WERI-Rb-1 (cell line): ENCODE measurements around the gene ENPP6.

Experiments used
- DNase-seq: peaks from one replicate; pipeline ENCODE4 v3.0.0-alpha.2; 2020
- H3K27ac ChIP-seq: fragments of 250-450 bp; sonication (Bioruptor Pico); 2 replicates; pipeline ENCODE4 v1.5.1; 2020; ENCODE audit warnings: mild to moderate bottlenecking, moderate library complexity
- H3K27me3 ChIP-seq: fragments of 250-450 bp; sonication (Bioruptor Pico); 2 replicates; pipeline ENCODE4 v1.5.1; 2021; ENCODE audit warnings: mild to moderate bottlenecking, low read depth, moderate library complexity; ENCODE audit not compliant: insufficient read depth, severe bottlenecking
- H3K36me3 ChIP-seq: fragments of 250-450 bp; sonication (Bioruptor Pico); 2 replicates; pipeline ENCODE4 v1.5.1; 2020; ENCODE audit warnings: mild to moderate bottlenecking, moderate library complexity
- H3K4me3 ChIP-seq: 2 replicates; pipeline ENCODE4 v1.5.1; 2011; ENCODE audit warnings: low read depth, mild to moderate bottlenecking, control low read depth, low read length
- H3K9me3 ChIP-seq: fragments of 250-450 bp; sonication (Bioruptor Pico); 2 replicates; pipeline ENCODE4 v1.5.1; 2021; ENCODE audit warnings: mild to moderate bottlenecking, moderate library complexity; ENCODE audit not compliant: severe bottlenecking
- CTCF ChIP-seq: IDR thresholded peaks from 2 replicates; pipeline ENCODE4 v1.5.1; 2011; ENCODE audit warnings: low read depth, mild to moderate bottlenecking, control low read depth, inconsistent platforms, low read length

ENPP6 gene

DNA sequence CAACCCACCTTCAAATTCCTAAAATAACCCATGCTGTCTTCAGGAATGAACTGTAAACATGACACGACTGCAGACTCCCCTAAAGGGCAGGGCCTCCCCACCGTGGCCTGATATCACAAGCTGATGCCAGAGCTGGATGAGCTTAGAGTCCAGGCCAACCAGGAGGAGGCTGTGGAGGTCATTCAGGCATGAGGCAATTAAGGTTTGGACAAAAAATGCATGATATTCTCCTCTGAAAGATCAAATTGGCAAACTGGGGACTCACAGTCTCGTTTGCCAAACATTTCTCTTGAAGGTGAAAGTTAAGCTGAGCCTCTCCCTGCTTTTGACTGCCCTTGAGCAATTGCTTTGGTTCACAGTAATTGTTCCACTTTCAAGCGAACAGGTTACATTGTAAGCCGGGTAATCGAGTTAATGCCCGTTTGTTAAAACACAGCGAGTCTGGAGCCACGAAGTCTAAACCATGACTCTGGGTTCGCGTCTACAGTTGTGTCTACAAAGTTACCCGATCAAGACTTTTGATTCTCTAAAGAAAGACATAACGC lies 105.6 kb downstream of the ENPP6 start:
- H3K9me3 ChIP-seq, result peaks cover 2% of the 10 kb centered on the region
- no peak overlapping the region for H3K27ac ChIP-seq
- H3K27me3 ChIP-seq, result no peaks in the 10 kb centered on the region
- DNase-seq, result no peak
- H3K36me3 ChIP-seq, result no peaks in the 10 kb centered on the region
- no peak for TF ChIP-seq CTCF
- no peak overlapping the region for H3K4me3 ChIP-seq

- no peak overlapping the region for H3K27ac ChIP-seq
- no peaks in the 10 kb centered on the region for H3K27me3 ChIP-seq
- H3K9me3 ChIP-seq, result peaks cover 2% of the 10 kb centered on the region
- no peak overlapping the region for H3K4me3 ChIP-seq
- no peak for TF ChIP-seq CTCF
- no peak for DNase-seq
- no peaks in the 10 kb centered on the region for H3K36me3 ChIP-seq
Observed at GRCh38 chr4:184111233-184111832, 106.3 kb downstream of the ENPP6 start.

DNA sequence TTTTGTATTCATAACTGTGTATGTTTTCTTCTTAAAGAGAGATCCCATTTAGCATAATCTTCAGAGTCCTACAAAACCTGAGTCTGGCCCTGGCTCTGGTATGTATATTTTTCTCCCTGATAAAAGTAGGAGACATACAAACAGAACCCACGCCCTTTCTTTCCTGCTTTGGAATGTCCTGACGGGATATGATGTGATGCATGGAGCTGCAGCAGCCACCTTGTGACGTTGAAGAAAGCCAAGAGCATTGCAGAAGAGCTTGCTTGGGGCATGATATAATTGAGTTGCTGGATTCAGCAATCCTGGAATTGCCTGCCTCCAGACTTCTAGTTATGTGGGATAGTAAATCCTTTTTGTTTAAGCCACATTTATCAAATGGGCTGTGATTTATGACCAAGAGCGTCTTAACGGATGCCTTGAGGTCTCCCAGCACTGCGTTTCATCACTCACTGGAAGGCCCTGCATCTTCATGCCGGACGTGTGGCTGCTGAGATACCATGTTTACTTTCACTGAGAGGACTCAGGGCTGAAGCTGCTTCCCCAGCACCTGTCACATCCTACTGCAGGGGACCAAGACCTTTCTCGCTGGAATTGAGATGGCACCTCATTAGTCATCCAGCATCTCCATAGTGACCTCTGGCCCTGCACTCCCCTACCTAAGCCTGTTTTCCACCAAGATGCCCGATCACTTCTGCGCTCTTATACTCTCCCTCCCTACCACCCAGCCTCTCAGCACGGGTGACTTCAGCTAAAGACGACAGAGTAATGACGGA lies 107.0 kb downstream of the ENPP6 start:
- no peak for TF ChIP-seq CTCF
- no peak for DNase-seq
- Histone ChIP-seq H3K27ac (no peak overlapping the region), H3K27me3 (no peaks in the 10 kb centered on the region), H3K9me3 (peaks cover 2% of the 10 kb centered on the region), H3K4me3 (no peak overlapping the region), H3K36me3 (no peaks in the 10 kb centered on the region)

- H3K27ac ChIP-seq, result no peak overlapping the region
- no peaks in the 10 kb centered on the region for H3K27me3 ChIP-seq
- DNase-seq, result no peak
- no peaks in the 10 kb centered on the region for H3K36me3 ChIP-seq
- no peak overlapping the region for H3K4me3 ChIP-seq
- H3K9me3 ChIP-seq, result peaks cover 2% of the 10 kb centered on the region
- TF ChIP-seq CTCF, result no peak
Observed at GRCh38 chr4:184108006-184108501, 109.6 kb downstream of the ENPP6 start.

DNA sequence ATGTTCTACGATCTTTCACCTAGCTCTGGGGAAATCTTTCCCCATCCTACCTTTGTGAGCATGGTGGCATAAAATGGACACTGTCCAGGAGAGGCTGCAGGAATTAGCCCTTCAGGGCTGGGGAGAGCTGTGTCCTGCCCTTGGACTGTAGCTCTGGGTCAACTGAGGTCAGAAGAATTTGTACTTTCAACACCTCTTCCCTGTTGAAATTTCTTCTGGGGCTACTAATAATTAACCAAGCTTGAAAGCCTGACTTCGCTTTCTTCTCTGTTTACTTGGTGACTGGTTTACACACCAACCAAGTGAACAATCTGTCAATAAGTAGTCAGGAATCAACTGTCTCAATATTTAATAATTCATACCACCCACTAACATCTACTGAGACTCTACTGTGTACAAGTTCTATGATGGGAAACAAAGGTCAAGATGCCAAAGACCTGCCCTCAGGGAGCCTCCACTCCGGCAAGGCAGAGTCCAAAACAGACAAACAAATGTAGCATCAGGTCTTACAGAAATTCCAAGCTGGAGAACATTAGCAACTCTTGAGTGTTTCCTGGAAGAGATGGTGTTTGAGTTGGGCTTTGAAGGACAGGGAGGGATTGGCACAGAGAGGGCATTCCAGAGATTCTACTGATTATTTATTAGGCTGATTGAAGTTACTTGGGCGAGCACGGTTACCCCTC lies 113.1 kb downstream of the ENPP6 start:
- no peak overlapping the region for H3K4me3 ChIP-seq
- no peak for DNase-seq
- no peaks in the 10 kb centered on the region for H3K9me3 ChIP-seq
- no peaks in the 10 kb centered on the region for H3K36me3 ChIP-seq
- H3K27ac ChIP-seq, result no peak overlapping the region
- TF ChIP-seq CTCF, result no peak
- H3K27me3 ChIP-seq, result no peaks in the 10 kb centered on the region
